Measurements from ENCODE around the gene NIPSNAP2. TPM values are rescaled to one million over a fixed set of nuclear protein-coding genes. Genes with fewer than 3 reads are reported as not detected.

NIPSNAP2 gene
- total RNA-seq, 2 donors from 2014 or later, result 205 to 370 TPM

- Histone ChIP-seq H3K4me3 (peak overlapping the region; percentile 64 to 75), H3K9me3 (no peaks in the 10 kb centered on the region), H3K27ac (peak overlapping the region; percentile 94), H3K36me3 (no peaks in the 10 kb centered on the region), H3K27me3 (no peaks in the 10 kb centered on the region), H3K4me1 (peaks cover 0 to 37% of the 10 kb centered on the region in 2 donors)
- no peak for TF ChIP-seq CTCF (IDR thresholded peaks at IDR 0.05)
- DNase-seq (ENCODE audit: low spot score), result no peak
Observed at GRCh38 chr7:55963584-55964168, 709 bp upstream of the NIPSNAP2 start.

GRCh38 chr7:55965100-55965470, 700 bp downstream of the NIPSNAP2 start:
- peak overlapping the region; percentile 94 for H3K27ac ChIP-seq
- no peaks in the 10 kb centered on the region for H3K9me3 ChIP-seq
- no peak for DNase-seq (ENCODE audit: low spot score)
- TF ChIP-seq CTCF (IDR thresholded peaks at IDR 0.05), result no peak
- no peaks in the 10 kb centered on the region for H3K27me3 ChIP-seq
- H3K4me3 ChIP-seq, result peak overlapping the region; percentile 64 to 75
- H3K36me3 ChIP-seq, result no peaks in the 10 kb centered on the region
- H3K4me1 ChIP-seq, result peaks cover 0 to 42% of the 10 kb centered on the region in 2 donors

GRCh38 chr7:55965805-55966421, 1.5 kb downstream of the NIPSNAP2 start:
- TF ChIP-seq CTCF (IDR thresholded peaks at IDR 0.05), result no peak
- H3K4me3 ChIP-seq, result peak overlapping the region; percentile 64 to 75
- H3K27me3 ChIP-seq, result no peaks in the 10 kb centered on the region
- no peak for DNase-seq (ENCODE audit: low spot score)
- H3K4me1 ChIP-seq, result peaks cover 0 to 50% of the 10 kb centered on the region in 2 donors
- no peaks in the 10 kb centered on the region for H3K36me3 ChIP-seq
- no peaks in the 10 kb centered on the region for H3K9me3 ChIP-seq
- H3K27ac ChIP-seq, result peak overlapping the region; percentile 94

- H3K4me3 ChIP-seq, result peak overlapping the region in 1 of 2 donors; percentile 16
- peaks cover 0 to 55% of the 10 kb centered on the region in 2 donors for H3K4me1 ChIP-seq
- peak overlapping the region; percentile 94 for H3K27ac ChIP-seq
- no peaks in the 10 kb centered on the region for H3K27me3 ChIP-seq
- DNase-seq (ENCODE audit: low spot score), result no peak
- no peaks in the 10 kb centered on the region for H3K36me3 ChIP-seq
- no peak for TF ChIP-seq CTCF (IDR thresholded peaks at IDR 0.05)
- H3K9me3 ChIP-seq, result no peaks in the 10 kb centered on the region
Observed at GRCh38 chr7:55966851-55967250, 2.5 kb downstream of the NIPSNAP2 start.

GRCh38 chr7:55969391-55969790, 5.0 kb downstream of the NIPSNAP2 start:
- H3K36me3 ChIP-seq, result no peaks in the 10 kb centered on the region
- TF ChIP-seq CTCF (IDR thresholded peaks at IDR 0.05), result no peak
- H3K4me3 ChIP-seq, result no peak overlapping the region
- H3K4me1 ChIP-seq, result peaks cover 0 to 55% of the 10 kb centered on the region in 2 donors
- peak overlapping the region; percentile 65 to 87 for H3K27ac ChIP-seq
- no peaks in the 10 kb centered on the region for H3K9me3 ChIP-seq
- no peaks in the 10 kb centered on the region for H3K27me3 ChIP-seq
- no peak for DNase-seq (ENCODE audit: low spot score)
